ENCODE measurements around the gene NAA15. TPM values are rescaled to one million over a fixed set of nuclear protein-coding genes. Genes with fewer than 3 reads are reported as not detected.
"Not testable (repeated sequence)": the region's sequence is repeated elsewhere in the genome, so short reads cannot be mapped to it uniquely, and the experiment has no call there.

NAA15 gene
- 31.2 TPM for total RNA-seq
- long read RNA-seq, partial matches to known transcripts, result 26 of 38 reads
- long read RNA-seq, other reads (novel, unspliced or antisense), result 12 of 38 reads

DNA sequence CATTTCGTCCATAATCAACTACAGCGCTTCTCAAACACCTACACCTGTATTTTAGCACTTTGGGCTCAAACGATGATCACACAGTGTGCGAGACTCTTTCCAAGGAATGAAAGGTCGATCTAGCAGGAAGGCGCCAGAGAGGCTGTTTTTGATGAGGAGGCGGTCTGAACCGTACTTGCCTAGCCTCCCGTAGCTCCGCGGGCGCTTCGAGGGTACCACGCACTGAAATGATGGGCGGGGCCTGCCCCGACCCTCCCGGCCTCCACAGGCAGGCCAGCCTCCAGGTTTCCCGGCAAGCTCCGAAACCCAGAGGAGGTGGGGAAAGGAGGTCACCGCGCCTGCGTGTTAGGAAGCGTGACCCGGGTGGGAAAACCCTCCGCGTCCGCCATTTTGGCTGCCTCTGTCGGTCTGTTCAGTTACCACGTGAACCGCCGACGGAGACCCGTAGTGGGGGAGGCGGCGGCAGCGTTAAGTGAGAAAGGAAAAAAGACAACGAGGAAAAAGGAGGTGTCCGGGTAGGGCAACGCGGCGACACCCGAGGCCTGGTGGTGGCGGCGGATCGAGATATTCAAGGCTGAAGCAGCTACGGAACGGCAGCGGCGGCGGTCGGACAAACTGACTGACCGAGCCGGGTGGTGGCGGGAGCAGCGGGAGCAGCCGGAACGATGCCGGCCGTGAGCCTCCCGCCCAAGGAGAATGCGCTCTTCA is at the start of gene NAA15:
Gene NAA15 (plus strand): TSS at position 393 of the 708 bp plus-strand sequence. CDS start 273 bp downstream, at position 666.
- peak; percentile 98 for DNase-seq
- peaks cover 33% of the 10 kb centered on the region for H3K4me1 ChIP-seq
- intact Hi-C loops (cut with DNase I), result no loop called here
- no peaks in the 10 kb centered on the region for H3K9me3 ChIP-seq
- peak; percentile 97 to 98 for ATAC-seq
- H3K4me3 ChIP-seq, result peak within 1 kb of the TSS; percentile 99
- H3K27ac ChIP-seq, result peak within 1 kb of the TSS; percentile 93
- TF ChIP-seq, protein P1, sequence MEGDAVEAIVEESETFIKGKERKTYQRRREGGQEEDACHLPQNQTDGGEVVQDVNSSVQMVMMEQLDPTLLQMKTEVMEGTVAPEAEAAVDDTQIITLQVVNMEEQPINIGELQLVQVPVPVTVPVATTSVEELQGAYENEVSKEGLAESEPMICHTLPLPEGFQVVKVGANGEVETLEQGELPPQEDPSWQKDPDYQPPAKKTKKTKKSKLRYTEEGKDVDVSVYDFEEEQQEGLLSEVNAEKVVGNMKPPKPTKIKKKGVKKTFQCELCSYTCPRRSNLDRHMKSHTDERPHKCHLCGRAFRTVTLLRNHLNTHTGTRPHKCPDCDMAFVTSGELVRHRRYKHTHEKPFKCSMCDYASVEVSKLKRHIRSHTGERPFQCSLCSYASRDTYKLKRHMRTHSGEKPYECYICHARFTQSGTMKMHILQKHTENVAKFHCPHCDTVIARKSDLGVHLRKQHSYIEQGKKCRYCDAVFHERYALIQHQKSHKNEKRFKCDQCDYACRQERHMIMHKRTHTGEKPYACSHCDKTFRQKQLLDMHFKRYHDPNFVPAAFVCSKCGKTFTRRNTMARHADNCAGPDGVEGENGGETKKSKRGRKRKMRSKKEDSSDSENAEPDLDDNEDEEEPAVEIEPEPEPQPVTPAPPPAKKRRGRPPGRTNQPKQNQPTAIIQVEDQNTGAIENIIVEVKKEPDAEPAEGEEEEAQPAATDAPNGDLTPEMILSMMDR (IDR thresholded peaks at IDR 0.05), result no peak
- no peaks in the 10 kb centered on the region for H3K27me3 ChIP-seq (ENCODE audit: low read depth)
- no peaks in the 10 kb centered on the region for H3K36me3 ChIP-seq

DNA sequence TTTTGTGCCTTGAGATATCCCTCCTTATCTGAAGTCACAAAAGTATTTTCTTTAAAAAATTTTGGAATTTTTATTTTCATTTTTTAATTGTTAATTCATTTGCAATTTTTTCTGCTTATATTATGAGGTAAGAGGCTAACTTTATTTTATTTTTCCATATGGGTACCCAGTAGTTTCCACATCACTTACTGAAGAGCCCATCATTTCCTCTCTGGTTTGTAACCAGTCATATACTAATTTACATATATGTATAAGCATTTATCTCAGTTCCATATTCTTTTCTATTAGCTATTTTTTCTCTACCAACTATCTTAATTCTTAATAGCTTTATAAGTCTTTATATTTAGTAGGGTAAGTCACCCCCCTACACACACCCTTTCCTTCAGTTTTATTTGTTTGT is 48.3 kb upstream of the NAA15 start:
- intact Hi-C loops (cut with DNase I), result no loop called here
- DNase-seq (no peak), ATAC-seq (no peak)
- no peak overlapping the region for H3K27ac ChIP-seq
- no peaks in the 10 kb centered on the region for H3K36me3 ChIP-seq
- no peak overlapping the region for H3K4me3 ChIP-seq
- TF ChIP-seq, protein P1 (IDR thresholded peaks at IDR 0.05), result no peak
- no peaks in the 10 kb centered on the region for H3K27me3 ChIP-seq (ENCODE audit: low read depth)
- no peaks in the 10 kb centered on the region for H3K4me1 ChIP-seq
- H3K9me3 ChIP-seq, result no peaks in the 10 kb centered on the region

DNA sequence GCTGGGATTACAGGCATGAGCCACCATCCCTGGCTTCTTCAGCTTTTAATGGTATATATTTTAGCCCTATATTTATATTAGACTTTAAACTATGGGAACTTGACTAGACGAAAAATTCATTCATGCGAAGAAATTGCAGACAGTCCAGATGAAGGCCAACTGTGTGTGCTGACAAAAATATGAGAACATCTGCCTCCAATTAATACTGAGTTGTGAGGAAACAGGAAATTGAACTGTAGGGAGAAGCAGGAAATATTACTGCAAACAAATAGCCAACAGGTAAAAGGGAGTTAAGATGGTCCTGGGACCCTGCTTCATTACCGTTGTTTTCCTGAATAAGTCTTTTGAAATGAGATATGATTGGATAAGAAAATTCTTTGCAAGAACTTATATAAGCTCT is 47.6 kb upstream of the NAA15 start:
- ATAC-seq (no peak), DNase-seq (no peak)
- no peak overlapping the region for H3K27ac ChIP-seq
- H3K9me3 ChIP-seq, result no peaks in the 10 kb centered on the region
- H3K4me1 ChIP-seq, result no peaks in the 10 kb centered on the region
- H3K27me3 ChIP-seq (ENCODE audit: low read depth), result no peaks in the 10 kb centered on the region
- H3K36me3 ChIP-seq, result no peaks in the 10 kb centered on the region
- no peak overlapping the region for H3K4me3 ChIP-seq
- intact Hi-C loops (cut with DNase I), result no loop called here
- TF ChIP-seq, protein P1 (IDR thresholded peaks at IDR 0.05), result no peak

DNA sequence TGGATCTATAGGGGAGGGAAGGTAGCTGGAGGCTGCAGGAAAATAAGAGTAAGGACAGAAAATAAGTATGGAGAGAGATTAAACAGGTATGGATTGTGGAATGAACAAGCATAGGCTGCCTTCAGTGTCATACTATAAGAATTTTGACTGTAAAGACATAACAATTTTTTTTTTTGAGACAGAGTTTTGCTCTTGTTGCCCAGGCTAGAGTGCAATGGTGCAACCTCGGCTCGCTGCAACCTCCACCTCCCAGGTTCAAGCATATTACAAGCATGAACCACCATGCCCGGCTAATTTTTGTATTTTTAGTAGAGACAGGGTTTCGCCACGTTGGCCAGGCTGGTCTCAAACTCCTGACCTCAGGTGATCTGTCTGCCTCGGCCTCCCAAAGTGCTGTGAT is 45.7 kb upstream of the NAA15 start:
- H3K4me3 ChIP-seq; ATAC-seq; H3K27ac ChIP-seq; H3K36me3 ChIP-seq; intact Hi-C loops (cut with DNase I); H3K27me3 ChIP-seq (ENCODE audit: low read depth); DNase-seq; H3K4me1 ChIP-seq; H3K9me3 ChIP-seq: not testable (repeated sequence)

DNA sequence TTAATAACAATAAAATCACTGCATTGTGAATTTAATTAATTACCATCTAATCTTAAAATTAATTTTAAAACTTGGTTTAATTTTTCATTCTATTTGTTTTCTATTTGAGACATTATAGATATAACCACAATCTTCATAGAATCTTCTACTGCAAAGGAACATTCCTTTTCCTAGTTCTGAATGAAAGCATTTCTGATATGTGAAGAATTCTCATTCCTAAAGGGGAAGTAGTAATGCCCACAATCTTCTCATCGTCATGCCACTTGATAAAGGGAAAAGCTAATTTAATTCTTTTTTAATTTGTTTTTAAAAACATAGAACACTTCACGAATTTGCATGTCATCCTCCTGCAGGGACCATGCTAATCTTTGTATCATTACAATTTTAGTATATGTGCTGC is 45.0 kb upstream of the NAA15 start:
- Histone ChIP-seq H3K4me1 (no peaks in the 10 kb centered on the region), H3K9me3 (no peaks in the 10 kb centered on the region), H3K27ac (no peak overlapping the region), H3K36me3 (no peaks in the 10 kb centered on the region), H3K27me3 (ENCODE audit: low read depth) (no peaks in the 10 kb centered on the region), H3K4me3 (no peak overlapping the region)
- no peak for DNase-seq
- intact Hi-C loops (cut with DNase I), result no loop called here
- TF ChIP-seq, protein P1 (IDR thresholded peaks at IDR 0.05), result no peak
- ATAC-seq, result no peak

DNA sequence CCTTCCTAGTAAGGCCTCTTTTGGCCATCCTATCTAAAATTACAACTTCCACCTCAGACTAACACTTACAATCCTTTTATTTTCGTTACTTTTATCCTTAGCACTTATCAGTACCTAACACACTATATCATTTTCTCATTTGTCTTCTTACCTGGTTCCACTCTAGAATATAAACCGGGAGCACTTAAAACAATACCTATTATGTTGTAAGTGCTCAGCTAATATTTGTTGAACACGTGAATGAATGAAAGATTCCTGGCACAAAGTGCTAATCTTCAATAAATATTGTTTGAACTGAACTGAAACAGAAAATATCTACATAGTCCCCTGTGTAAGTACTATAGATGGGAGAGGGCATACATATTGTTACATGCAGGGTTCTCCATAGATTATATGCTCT is 35.7 kb upstream of the NAA15 start:
- ATAC-seq (no peak), DNase-seq (no peak)
- Histone ChIP-seq H3K27me3 (ENCODE audit: low read depth) (no peaks in the 10 kb centered on the region), H3K4me1 (peaks cover 18% of the 10 kb centered on the region), H3K4me3 (no peak overlapping the region), H3K27ac (no peak overlapping the region), H3K9me3 (no peaks in the 10 kb centered on the region), H3K36me3 (no peaks in the 10 kb centered on the region)
- TF ChIP-seq, protein P1 (IDR thresholded peaks at IDR 0.05), result no peak
- intact Hi-C loops (cut with DNase I), result no loop called here

Data from lower lobe of right lung (tissue), 2 donors.